Left ventricle myocardium superior (tissue), 1 donor: ENCODE measurements around the gene GPR142. TPM values are rescaled to one million over a fixed set of nuclear protein-coding genes. Genes with fewer than 3 reads are reported as not detected.

ENCODE experiments used
- ATAC-seq: fragments of 200-7000 bp; cut with Tn5 transposase; one replicate; pipeline ENCODE4 v1.9.1; 2020; ENCODE audit warnings: mild to moderate bottlenecking, moderate library complexity
- DNase-seq: peaks from one replicate; pipeline ENCODE4 v3.0.0-alpha.2; 2020
- intact Hi-C: fragments of 100-400 bp; cut with micrococcal nuclease; formaldehyde crosslinking; loops from one replicate; pipeline ENCODE4 v1.11.0; 2022
- total RNA-seq: library from RNA; stranded (reverse); fragmentation: NEBNext Ultra II Directional; extraction: Animal tissue kit (Norgen Biotek cat#: 25700); gene quantifications from one replicate; pipeline ENCODE4 v1.2.1, GENCODE V29; 2021
- donor health status: DM: no; HTN: yes; CAD: no; lungs with severe emphysema.

GPR142 gene
- total RNA-seq, 1 donor from 2014 or later, result 0.15 TPM

DNA sequence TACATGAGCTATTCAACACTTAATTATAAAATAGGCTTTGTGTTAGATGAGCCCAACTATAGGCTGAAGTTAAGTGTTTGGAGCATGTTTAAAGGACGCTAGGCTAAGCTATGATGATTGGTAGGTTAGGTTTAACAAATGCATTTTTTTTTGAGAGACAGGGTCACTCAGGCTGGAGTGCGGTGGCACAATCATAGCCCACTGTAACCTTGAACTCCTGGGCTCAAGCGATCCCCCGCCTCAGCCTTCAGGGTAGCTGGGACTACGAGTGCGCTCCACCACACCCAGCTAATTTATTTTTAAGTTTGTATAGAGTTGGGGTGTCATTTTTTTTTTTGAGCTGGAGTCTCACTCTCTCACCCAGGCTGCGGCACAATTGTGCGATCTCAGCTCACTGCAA is 45.3 kb downstream of the GPR142 start:
- intact Hi-C loops, result no loop called here
- ATAC-seq (no peak), DNase-seq (no peak)

- intact Hi-C loops, result no loop called here
Observed at GRCh38 chr17:74413491-74413890, 46.2 kb downstream of the GPR142 start.

GRCh38 chr17:74414510-74414909 is 47.2 kb downstream of the GPR142 start:
- ATAC-seq (no peak), DNase-seq (no peak)
- intact Hi-C loops, result no loop called here

More at GRCh38 chr17:74413491-74413890, 46.2 kb downstream of the GPR142 start:
- DNase-seq (no peak), ATAC-seq (no peak)

DNA sequence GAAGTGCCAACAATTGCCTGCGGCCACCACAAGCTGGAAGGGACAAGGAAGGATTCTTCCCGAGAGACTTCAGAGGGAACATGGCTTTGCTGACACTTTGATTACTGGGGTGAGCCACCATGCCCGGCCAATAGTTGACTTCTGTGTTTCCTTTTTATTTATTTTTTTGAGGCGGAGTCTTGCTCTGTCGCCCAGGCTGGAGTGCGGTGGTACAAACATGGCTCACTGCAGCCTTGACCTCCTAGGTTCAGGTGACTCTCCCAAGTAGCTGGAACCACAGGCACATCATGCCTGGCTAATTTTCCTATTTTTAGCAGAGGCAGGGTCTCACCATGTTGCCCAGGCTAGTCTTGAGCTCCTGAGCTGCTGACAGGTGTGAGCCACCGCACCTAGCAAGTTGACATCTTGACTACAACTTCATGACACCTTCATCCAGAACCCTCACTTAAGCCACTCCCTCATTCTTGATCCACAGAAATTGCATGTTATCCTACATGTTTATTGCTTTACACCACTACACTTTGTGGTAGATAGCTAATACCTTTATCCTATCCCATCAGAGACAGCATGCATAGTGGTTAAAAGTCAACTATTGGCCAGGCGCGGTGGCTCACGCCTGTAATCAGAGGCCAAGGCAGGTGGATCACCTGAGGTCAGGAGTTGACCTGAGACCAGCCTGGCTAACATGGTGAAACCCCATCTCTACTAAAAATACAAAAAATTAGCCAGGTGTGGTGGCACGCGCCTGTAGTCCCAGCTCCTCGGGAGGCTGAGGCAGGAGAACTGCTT is 48.5 kb downstream of the GPR142 start:
- no peak for ATAC-seq
- no peak for DNase-seq
- intact Hi-C loops, result no loop called here

DNA sequence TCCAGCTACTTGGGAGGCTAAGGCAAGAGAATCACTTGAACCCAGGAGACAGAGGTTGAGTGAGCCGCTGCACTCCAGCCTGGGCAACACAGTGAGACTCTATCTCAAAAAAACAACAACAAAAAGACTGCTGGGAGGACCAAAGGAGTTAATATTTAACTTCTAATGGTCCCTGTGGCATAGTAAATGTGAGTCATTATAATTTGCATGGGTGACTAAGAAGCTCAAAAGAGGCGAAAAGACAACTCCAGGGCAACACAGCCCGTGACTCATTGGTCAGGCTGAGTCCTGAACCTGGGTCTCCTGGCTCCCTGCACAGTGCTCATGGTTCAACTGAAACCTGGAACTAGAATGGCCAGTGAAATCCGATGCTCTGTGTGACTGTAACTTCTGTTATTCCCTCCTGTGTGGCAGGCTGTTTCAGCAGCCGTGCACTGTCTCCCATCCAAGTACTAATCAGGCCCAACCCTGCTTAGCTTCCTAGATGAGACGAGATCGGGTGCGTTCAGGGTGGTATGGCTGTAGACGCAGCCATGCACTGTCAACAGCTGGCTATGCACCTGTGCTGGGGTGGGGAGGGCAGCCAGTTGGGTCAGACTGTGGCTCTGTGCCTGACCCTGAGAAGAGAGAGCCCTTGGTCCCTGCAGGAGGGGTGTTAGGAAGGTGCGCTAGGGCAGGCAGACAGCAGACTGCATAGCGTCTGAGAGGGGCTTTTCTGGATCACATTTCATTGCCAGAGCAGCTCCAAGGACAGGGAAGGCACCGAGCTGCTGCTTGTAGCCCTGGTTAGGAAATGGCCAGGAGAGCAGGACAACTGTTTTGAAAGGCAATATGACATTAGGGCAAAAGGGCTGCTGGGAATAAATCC is 50.1 kb downstream of the GPR142 start:
- no peak for ATAC-seq
- intact Hi-C loops, result no loop called here
- no peak for DNase-seq

- DNase-seq, result no peak
- intact Hi-C loops, result no loop called here
- ATAC-seq, result no peak
Observed at GRCh38 chr17:74419928-74420411, 52.7 kb downstream of the GPR142 start.

Other genes starting within 250 kb of the GPR142 start
- 724 TPM for gene RPL38, start 163.8 kb upstream of the GPR142 start, total RNA-seq
- 42.6 TPM for gene TTYH2, start 153.9 kb upstream of the GPR142 start, total RNA-seq
- not detected for gene DNAI2, start 93.3 kb upstream of the GPR142 start, total RNA-seq
- 0.30 TPM for gene KIF19, start 41.3 kb upstream of the GPR142 start, total RNA-seq
- gene BTBD17, start 5.6 kb upstream of the GPR142 start, total RNA-seq, result not detected
- gene GPRC5C, start 64.6 kb downstream of the GPR142 start, total RNA-seq, result 34.4 TPM
- 1.9 TPM for gene CD300A, start 99.1 kb downstream of the GPR142 start, total RNA-seq
- gene CD300LB, start 164.0 kb downstream of the GPR142 start, total RNA-seq, result 0.25 TPM
- 0.82 TPM for gene CD300C, start 178.6 kb downstream of the GPR142 start, total RNA-seq
- gene CD300H, start 200.0 kb downstream of the GPR142 start, total RNA-seq, result not detected
- gene CD300LD, start 224.8 kb downstream of the GPR142 start, total RNA-seq, result not detected